PC-3 (cell line): ENCODE results near the gene CCN6.

ENCODE experiments used
- CTCF ChIP-seq: fragments of 300-600 bp; sonication (generic); conservative IDR thresholded peaks from 2 replicates; pipeline ENCODE4 v1.5.1; 2017; ENCODE audit warnings: antibody characterized with exemption, low read depth, mild to moderate bottlenecking, low read length
- EZH2phosphoT487 ChIP-seq: fragments of 300-600 bp; sonication (generic); IDR thresholded peaks from 2 replicates; pipeline ENCODE4 v1.6.1; 2018; ENCODE audit warnings: mild to moderate bottlenecking, antibody characterized with exemption, low read length, borderline replicate concordance

DNA sequence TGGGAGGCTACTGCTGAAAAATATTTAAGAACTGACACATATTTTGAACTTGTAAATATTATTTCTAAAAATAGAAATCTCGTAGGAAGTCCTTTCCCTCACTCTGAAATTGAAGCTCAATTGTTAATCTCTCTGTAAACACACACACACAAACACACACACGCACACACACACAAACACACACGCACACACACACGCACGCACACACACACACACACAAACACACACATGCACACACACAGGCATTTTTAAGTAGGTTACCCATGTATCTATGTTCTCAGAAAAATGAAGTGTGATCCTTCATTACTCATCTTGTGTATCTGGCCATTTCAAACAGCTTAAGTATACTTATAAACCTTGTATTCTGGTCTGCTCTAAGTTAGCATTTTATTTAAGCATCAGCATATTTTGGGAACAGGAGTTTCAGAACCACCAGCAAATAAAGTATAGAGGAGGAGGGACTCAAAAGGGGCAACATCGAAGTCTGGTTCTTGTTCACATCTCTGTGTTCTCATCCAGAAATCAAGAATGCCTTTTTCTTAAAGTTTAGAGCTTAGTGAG lies 11.6 kb downstream of the CCN6 start:
- no peak for TF ChIP-seq CTCF
- TF ChIP-seq EZH2phosphoT487, result no peak
